GM20000 (cell line): Measurements from ENCODE around the gene TBKBP1.
"Not testable (repeated sequence)": the region's sequence is repeated elsewhere in the genome, so short reads cannot be mapped to it uniquely, and the experiment has no call there.

Experiments
- DNase-seq: peaks from one replicate; pipeline ENCODE4 v3.0.0; 2012; ENCODE audit warnings: low spot score
- CTCF ChIP-seq: IDR thresholded peaks from 2 replicates; pipeline ENCODE4 v1.5.1; 2012; ENCODE audit warnings: mild to moderate bottlenecking, control low read depth; ENCODE audit errors: extremely low read depth, missing control alignments

TBKBP1 gene

GRCh38 chr17:47736501-47737495 lies 42.8 kb downstream of the TBKBP1 start:
- no peak for DNase-seq

GRCh38 chr17:47738178-47738577 lies 44.2 kb downstream of the TBKBP1 start:
- DNase-seq: no peak
- TF ChIP-seq CTCF: no peak

More at GRCh38 chr17:47736501-47737495, 42.8 kb downstream of the TBKBP1 start:
- no peak for TF ChIP-seq CTCF

GRCh38 chr17:47739150-47739549 lies 45.2 kb downstream of the TBKBP1 start:
- no peak for DNase-seq

GRCh38 chr17:47739945-47740344 lies 46.0 kb downstream of the TBKBP1 start:
- DNase-seq: not testable (repeated sequence)

More at GRCh38 chr17:47739150-47739549, 45.2 kb downstream of the TBKBP1 start:
- TF ChIP-seq CTCF: no peak

- no peak for DNase-seq
Observed at GRCh38 chr17:47741109-47741792, 47.3 kb downstream of the TBKBP1 start.

GRCh38 chr17:47741793-47742145 lies 47.8 kb downstream of the TBKBP1 start:
- DNase-seq: no peak
- no peak for TF ChIP-seq CTCF

More at GRCh38 chr17:47741109-47741792, 47.3 kb downstream of the TBKBP1 start:
- TF ChIP-seq CTCF: no peak

GRCh38 chr17:47742319-47743181 lies 48.6 kb downstream of the TBKBP1 start:
- TF ChIP-seq CTCF: peak; percentile 30

More at GRCh38 chr17:47742319-47743181, 48.6 kb downstream of the TBKBP1 start:
- DNase-seq: no peak
